ENCODE data around the gene GDF10.

- TF ChIP-seq RAD21 (IDR thresholded peaks at IDR 0.05; ENCODE audit: insufficient read depth, low read depth, low read length) (no peak), POLR2AphosphoS5 (IDR thresholded peaks at IDR 0.05; ENCODE audit: low read length) (no peak)
Observed at GRCh38 chr10:47326306-47326926, 26.4 kb downstream of the GDF10 start.
